HG02798 (cell line): ENCODE measurements around the gene TES.
"Not testable (repeated sequence)": the region's sequence is repeated elsewhere in the genome, so short reads cannot be mapped to it uniquely, and the experiment has no call there.

ENCODE experiments used
- ATAC-seq: cut with Tn5 transposase; IDR thresholded peaks from one replicate; pipeline ENCODE4 v1.9.1; 2021; ENCODE audit warnings: mild to moderate bottlenecking; ENCODE audit not compliant: unreplicated experiment, poor library complexity

The TES gene, protein sequence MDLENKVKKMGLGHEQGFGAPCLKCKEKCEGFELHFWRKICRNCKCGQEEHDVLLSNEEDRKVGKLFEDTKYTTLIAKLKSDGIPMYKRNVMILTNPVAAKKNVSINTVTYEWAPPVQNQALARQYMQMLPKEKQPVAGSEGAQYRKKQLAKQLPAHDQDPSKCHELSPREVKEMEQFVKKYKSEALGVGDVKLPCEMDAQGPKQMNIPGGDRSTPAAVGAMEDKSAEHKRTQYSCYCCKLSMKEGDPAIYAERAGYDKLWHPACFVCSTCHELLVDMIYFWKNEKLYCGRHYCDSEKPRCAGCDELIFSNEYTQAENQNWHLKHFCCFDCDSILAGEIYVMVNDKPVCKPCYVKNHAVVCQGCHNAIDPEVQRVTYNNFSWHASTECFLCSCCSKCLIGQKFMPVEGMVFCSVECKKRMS

GRCh38 chr7:116210345-116211005, at the start of gene TES:
TSS of gene TES (plus strand) at chr7:116210539. CDS start at chr7:116210708, 169 bp downstream.
- ATAC-seq: peak; percentile 92

- no peak for ATAC-seq
Measured at GRCh38 chr7:116161728-116162127, 48.6 kb upstream of the TES start.

GRCh38 chr7:116162254-116162653, 48.1 kb upstream of the TES start:
- peak; percentile 44 for ATAC-seq

- no peak for ATAC-seq
Measured at GRCh38 chr7:116162992-116163391, 47.3 kb upstream of the TES start.

- ATAC-seq: no peak
Measured at GRCh38 chr7:116164552-116165306, 45.6 kb upstream of the TES start.

GRCh38 chr7:116165717-116166116, 44.6 kb upstream of the TES start:
- ATAC-seq: peak; percentile 56

GRCh38 chr7:116166156-116166555, 44.2 kb upstream of the TES start:
- ATAC-seq: no peak

DNA sequence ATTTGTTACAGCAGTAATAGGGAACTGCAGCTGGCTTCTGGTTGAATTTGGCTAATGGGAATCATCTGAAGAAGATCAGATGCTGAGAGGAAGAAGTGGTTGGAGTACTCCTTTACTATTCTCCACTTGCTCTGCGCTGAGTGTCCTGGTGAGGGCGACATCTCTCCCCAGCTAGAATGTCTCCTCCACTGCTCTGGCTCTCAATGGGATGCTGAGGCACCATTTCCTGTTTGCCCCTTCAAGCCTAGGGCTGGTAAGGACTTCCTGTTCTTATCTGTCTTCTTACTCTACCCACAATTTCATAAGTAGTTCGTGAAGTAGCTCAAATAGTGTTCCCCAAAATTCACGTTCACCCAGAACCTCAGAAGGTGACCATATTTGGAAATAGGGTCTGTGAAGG, 43.2 kb upstream of the TES start:
- ATAC-seq: no peak

- ATAC-seq: no peak
Measured at GRCh38 chr7:116169060-116169459, 41.3 kb upstream of the TES start.

- ATAC-seq: no peak
Measured at GRCh38 chr7:116170180-116170579, 40.2 kb upstream of the TES start.

DNA sequence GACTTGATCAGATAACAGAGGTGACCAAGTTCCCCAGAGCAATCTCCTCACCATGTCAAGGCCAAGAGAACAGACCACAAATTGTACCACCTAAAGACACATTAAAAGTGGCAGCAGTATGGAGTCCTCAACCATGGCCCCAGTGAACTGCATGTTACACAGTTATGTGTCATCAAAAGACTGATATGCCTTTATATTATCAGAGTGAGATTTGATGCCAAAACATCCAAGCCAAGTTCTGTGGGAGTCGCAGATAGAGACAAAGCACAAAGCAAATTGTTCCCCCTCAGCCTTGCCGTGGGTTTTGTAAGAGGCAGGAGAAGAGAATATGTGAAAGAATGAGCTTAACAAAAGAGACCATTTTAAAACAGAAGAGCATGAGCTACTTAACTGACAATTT, 39.2 kb upstream of the TES start:
- no peak for ATAC-seq

- ATAC-seq: no peak
Measured at GRCh38 chr7:116172353-116172752, 38.0 kb upstream of the TES start.

DNA sequence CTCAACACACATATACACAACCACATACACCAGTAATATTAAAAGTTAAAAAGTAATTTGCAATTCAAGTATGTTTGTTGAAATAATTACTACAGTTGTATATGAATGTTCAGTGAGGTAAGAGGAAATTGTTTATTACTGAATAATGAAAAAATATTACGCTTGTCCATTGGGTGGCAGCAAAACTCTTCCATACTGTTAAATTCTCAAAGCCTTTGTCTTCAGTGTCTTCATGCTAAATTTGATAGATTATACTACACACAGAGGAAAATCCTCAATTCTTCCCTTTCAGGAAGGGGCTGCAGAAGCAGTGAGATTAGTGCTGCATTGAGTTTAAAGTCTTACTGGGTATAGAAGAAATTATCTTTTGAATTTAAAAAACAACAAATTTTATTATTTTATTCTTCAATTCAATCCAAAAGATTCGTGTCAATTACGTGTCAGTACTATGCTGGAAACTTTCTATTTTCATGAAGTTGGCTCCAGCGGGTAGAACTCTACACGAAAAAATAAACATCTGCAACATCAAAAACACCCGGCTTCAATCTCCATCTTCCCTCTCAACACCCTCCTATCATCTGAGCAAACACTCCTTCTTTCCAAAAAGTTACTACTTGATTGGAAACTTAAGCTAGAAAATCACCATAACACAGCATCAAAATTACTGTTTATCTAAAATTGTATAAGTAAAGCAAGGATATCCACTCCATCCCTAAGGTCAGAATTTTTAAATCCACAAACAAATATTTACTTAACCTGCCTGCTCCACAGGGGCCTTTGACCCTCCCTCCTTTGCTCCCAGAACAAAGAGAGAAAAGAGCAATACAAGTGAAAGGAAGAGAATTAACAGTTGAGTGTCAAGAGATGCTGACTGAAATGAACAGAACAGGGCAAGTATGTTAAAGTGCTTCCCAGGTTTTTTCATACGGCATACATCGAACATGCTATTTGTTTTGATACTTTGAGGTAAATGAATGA, 37.0 kb upstream of the TES start:
- peak; percentile 67 for ATAC-seq

DNA sequence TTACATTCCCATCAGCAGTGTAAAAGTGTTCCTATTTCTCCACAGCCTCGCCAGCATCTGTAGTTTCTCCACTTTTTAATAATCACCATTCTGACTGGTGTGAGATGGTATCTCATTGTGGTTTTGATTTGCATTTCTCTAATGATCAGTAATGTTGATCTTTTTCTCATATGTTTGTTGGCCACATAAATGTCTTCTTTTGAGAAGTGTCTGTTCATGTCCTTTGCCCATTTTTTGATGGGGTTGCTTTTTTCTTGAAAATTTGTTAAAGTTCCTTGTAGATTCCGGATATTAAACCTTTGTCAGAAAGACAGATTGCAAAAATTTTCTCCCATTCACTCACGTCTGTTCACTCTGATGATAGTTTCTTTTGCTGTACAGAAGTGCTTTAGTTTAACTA, 35.2 kb upstream of the TES start:
- not testable (repeated sequence) for ATAC-seq

GRCh38 chr7:116176226-116176625, 34.1 kb upstream of the TES start:
- ATAC-seq: no peak

- no peak for ATAC-seq
Measured at GRCh38 chr7:116177009-116177408, 33.3 kb upstream of the TES start.

DNA sequence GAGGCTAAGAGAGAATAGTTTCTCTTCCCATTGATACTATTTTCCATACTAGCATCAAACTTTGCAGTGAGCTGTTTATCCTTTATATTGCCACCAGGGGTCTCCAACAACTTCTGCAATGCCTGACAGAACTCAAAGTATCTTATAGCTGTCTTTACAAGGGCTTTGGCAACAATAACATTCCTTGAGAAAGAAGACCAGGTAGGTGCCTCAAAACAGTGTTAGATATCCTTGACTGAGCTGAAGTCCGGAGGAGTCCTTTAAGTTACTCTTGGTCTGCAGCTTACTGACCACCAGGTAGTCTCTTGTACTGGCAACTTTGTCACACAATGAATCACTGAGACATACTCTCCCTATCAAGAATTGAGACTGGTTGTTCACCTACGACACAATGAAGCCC, 30.0 kb upstream of the TES start:
- peak; percentile 77 for ATAC-seq

DNA sequence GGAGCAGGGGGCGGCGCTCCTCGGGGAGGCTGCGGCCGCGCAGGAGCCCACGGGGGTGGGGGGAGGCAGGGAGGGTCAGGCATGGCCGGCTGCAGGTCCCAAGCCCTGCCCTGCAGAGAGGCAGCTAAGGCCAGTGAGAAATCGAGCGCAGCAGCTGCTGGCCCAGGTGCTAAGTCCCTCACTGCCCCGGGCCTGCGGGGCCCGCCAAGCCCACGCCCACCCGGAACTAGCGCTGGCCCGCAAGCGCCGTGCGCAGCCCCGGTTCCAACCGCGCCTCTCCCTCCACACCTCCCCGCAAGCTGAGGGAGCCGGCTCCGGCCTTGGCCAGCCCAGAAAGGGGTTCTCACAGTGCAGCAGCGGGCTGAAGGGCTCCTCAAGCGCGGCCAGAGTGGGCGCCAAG, 28.3 kb upstream of the TES start:
- ATAC-seq: no peak

DNA sequence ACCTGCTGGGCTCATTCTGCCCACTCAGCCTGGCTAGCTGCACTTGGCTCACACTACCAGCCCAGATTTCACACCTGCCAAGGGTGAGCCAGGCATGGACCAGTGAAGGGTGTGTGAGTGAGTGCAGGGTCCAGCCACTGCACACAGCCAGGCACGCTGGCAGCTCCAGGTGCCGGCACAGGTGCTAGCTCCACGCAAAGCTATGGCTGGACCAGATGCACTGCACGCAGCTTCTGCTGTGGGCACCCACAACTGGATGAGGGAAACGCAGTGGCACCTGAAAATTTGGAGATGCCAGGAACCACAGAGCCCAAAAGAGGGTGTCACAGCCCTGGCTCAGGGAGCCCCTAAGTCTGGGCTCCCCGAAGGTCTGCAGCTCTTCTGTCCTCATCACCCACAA, 24.9 kb upstream of the TES start:
- ATAC-seq: no peak

DNA sequence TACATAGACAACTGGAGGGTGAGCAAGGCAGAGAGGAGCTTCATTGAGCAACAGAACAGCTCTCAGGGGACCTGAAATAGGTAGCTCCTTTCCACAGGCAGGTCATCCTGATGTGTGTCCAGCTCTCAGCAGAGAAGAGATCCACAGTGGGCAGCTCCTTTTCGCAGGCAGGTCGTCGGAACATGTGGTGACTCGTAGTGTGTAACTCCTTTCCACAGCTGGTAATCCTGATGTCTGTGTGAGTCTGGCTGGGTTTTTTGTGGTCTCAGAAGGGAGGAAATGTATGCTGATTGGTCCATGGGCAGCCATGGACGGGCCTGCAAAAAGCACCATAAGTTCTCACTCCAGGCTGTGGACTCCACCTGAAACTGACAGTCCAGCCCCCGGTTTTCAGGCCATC, 24.4 kb upstream of the TES start:
- ATAC-seq: no peak
